GM10248 (cell line): Measurements from ENCODE around the gene KCNJ10.
"Not testable (repeated sequence)": the region's sequence is repeated elsewhere in the genome, so short reads cannot be mapped to it uniquely, and the experiment has no call there.

ENCODE experiments used
- CTCF ChIA-PET: fragments of 300-600 bp; sonication (Branson Sonifier 250); formaldehyde crosslinking; extraction: SDS; loops from one replicate; lab custom pipeline; 2021; ENCODE audit warnings: antibody characterized with exemption; lab: Yijun Ruan, JAX
- POLR2A ChIA-PET: fragments of 350-650 bp; sonication (Branson Sonifier 250); formaldehyde crosslinking; extraction: SDS; loops from one replicate; lab custom pipeline; 2020; ENCODE audit warnings: antibody characterized with exemption; lab: Yijun Ruan, JAX
- DNase-seq: peaks from one replicate; pipeline ENCODE4 v3.0.0; 2012; ENCODE audit errors: extremely low spot score
- TF ChIP-seq, protein P1 (sequence below): IDR thresholded peaks from 2 replicates; pipeline ENCODE4 v1.5.1; 2012; ENCODE audit warnings: mild to moderate bottlenecking, low read depth; ENCODE audit errors: extremely low read depth, missing control alignments, control extremely low read depth

Gene KCNJ10

DNA sequence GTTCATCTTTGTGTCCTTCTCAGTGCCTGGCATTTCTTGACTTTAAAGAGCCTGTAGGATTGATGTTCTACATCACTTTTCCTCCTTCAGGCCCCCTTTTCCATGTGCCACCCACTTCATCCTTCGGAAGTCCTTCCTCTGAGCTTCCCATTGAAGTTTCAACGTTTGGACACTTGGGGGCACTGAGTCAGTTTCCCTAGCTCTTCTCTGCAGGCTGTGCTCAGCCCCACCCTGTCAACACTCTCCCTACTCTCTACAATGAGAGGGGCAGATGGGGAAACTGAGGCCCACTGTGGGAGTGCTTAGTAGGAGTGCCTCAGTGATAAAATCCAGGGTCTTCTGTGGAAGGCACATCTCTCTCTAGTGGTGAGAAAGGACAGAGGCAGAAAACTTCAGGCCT is 11.9 kb downstream of the KCNJ10 start:
- DNase-seq, result no peak
- CTCF ChIA-PET, result interaction anchor here (1.0 to 45.2 kb wide), 6 partner anchors 9 to 319 kb away, joined by 3 to 983 read pairs (median 4); partner anchors contain the start of genes IGSF8, KCNJ10 and KCNJ9
- POLR2A ChIA-PET, result interaction anchor here (0.5 kb wide), 1 partner anchor 1984 kb away, joined by 4 read pairs; no protein-coding TSS in a partner anchor
- TF ChIP-seq, protein P1, sequence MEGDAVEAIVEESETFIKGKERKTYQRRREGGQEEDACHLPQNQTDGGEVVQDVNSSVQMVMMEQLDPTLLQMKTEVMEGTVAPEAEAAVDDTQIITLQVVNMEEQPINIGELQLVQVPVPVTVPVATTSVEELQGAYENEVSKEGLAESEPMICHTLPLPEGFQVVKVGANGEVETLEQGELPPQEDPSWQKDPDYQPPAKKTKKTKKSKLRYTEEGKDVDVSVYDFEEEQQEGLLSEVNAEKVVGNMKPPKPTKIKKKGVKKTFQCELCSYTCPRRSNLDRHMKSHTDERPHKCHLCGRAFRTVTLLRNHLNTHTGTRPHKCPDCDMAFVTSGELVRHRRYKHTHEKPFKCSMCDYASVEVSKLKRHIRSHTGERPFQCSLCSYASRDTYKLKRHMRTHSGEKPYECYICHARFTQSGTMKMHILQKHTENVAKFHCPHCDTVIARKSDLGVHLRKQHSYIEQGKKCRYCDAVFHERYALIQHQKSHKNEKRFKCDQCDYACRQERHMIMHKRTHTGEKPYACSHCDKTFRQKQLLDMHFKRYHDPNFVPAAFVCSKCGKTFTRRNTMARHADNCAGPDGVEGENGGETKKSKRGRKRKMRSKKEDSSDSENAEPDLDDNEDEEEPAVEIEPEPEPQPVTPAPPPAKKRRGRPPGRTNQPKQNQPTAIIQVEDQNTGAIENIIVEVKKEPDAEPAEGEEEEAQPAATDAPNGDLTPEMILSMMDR, result peak; percentile 18

DNA sequence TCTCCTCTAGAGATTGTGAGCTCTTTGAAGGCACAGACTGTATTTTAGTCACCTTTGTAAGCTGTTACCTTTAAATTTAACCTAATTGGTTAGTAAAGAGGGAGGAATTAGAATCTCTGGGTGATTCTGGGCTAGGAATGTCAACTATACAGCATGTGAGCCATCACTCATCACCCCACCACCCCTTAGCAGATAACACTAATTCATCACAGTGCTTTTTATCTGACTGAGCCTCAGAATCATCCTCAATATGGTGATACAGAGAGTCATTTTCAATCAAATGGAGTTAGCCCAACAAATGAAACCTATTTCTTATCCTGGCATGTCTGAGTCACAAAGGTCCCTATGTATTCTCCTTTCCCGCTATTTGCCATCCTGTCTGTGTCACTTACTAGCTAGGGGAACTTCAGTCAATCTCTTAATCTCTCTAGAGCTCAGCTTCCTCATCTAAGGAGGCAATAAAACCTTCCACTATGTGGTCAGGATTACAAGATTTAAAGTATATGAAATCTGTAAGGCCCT is 13.3 kb downstream of the KCNJ10 start:
- CTCF ChIA-PET, result interaction anchor here (6.3 to 45.2 kb wide), 2 partner anchors 11 to 28 kb away, joined by 50 to 983 read pairs; partner anchors contain the start of genes IGSF8, KCNJ10 and KCNJ9
- POLR2A ChIA-PET, result no interaction called here
- DNase-seq, result no peak
- TF ChIP-seq, protein P1, result no peak

DNA sequence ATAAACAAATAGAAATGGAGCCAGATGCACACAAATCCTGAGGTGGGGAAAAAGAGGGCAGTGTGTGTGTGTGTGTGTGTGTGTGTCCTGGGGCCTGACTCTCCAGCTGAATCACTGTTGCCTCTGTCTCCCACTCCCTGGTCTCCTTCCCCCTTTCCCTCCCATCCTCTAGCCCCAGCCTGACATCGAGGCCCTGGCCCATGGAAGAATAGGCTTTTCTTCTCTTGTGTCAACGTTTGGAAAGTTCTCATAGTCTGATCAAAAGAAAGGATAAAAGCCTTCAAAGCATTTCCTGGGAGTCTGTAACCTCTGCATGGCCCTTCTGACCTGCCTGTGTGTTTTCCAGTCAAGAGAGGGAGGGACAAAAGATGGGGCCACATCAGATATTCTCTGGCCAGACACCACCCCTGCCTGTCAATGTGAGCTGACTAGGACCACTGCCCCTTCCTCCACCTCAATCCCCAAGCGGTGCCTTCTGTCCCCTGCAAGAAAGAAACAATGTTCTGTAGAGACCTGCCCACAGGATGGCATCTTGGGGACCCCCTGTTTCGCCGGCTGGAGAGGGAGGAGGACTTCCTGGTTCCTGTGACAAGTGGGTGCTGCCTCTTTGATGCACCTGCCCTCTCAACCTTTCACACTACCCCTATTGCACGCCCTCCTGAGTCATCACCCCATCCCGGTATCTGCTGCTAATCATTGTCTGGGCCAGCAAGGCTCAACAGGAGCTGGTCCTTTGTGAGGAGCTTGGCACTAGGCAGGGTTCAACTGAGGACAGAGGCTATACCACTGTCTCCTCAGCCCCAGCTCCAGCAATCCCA is 16.2 kb downstream of the KCNJ10 start:
- CTCF ChIA-PET, result interaction anchor here (1.4 to 45.2 kb wide), 3 partner anchors 8 to 31 kb away, joined by 5 to 983 read pairs (median 50); partner anchors contain the start of genes IGSF8, KCNJ10 and KCNJ9
- DNase-seq, result no peak
- TF ChIP-seq, protein P1, result no peak
- POLR2A ChIA-PET, result no interaction called here

DNA sequence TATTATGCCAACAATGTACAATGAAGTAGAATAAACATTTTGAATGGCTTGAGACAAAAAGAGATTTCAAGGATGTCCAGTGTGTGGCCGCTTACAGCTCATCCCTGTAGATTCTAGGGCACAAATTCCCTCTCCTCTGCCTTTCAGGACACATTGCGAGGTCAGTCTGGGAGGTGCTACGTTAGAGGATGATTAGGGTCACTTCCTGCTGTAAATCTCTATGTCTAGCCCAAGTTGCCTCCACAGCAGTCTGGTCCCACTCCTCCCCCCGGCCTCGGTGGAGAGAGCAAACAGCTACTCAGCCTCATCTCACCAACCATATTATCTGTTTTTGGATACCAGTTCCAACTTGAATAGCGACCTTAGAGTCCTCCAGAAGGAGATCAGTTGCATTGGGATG is 17.0 kb downstream of the KCNJ10 start:
- TF ChIP-seq, protein P1, result no peak
- POLR2A ChIA-PET, result no interaction called here
- no peak for DNase-seq
- CTCF ChIA-PET, result interaction anchor here (0.9 to 45.2 kb wide), 3 partner anchors 10 to 45 kb away, joined by 3 to 983 read pairs (median 4); partner anchors contain the start of genes IGSF8, KCNJ10 and KCNJ9

DNA sequence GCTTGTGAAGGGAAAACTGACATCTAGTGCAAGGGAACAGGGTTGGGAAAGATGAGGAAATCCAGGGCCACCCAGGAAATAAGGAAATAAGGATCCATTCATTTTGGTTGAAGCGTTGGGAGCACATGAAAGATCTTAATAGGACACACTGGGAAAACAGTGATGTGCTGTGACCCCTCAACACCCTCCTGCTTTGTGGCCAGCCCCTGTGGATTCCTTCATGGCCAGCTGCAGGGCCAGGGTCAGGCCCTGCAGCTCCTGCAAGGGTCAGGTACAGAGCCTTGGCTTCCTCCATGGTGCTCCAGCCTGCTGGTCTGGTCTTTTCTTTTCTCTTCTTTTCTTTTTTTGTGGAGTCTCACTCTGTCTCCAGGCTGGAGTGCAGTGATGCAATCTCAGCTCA is 19.3 kb downstream of the KCNJ10 start:
- TF ChIP-seq, protein P1, result no peak
- ChIA-PET CTCF (interaction anchor here (1.6 to 45.2 kb wide), 4 partner anchors 10 to 325 kb away, joined by 3 to 983 read pairs (median 6); partner anchors contain the start of genes IGSF8, KCNJ10 and KCNJ9), POLR2A (no interaction called here)
- DNase-seq, result no peak

DNA sequence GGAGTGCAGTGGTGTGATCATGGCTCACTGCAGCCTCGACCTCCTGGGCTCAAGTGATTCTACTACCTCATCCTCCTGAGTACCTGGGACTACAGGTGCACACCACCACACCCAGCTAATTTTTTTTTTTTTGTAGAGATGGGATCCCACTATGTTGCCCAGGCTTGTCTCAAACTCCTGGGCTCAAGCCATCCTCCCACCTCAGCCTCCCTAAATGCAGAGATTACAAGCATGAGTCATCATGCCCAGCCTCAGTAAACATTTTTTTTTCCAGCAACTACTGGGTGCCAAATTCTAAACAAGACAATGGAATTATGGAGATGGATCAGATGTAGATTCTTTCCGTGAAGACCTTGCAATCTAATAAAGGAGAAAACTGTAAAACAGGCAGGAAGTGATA is 19.8 kb downstream of the KCNJ10 start:
- CTCF ChIA-PET, result interaction anchor here (1.6 to 45.2 kb wide), 3 partner anchors 11 to 326 kb away, joined by 3 to 983 read pairs (median 7); partner anchors contain the start of genes IGSF8, KCNJ10 and KCNJ9
- POLR2A ChIA-PET, DNase-seq: not testable (repeated sequence)

DNA sequence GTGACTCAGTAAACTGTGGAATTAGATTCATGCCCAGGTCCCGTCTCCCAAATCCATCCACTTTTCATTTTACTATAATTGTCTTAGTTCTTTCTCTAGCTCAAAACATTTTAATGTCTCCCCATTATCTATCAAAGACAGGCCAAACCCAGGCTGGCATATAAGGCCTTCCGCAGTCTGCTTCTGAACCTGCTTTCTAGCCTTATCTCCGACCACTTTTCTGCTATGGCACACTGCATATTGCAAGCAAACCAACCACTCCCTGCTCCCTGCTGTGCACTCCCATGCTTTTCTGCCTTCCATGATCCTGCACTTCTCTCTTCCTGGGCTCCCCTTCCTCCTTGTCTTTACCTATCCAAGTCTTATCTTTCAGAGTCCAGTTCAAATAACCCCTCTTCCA is 20.9 kb downstream of the KCNJ10 start:
- TF ChIP-seq, protein P1, result no peak
- POLR2A ChIA-PET, result no interaction called here
- DNase-seq, result no peak

More for the DNA sequence above, 20.9 kb downstream of the KCNJ10 start:
- CTCF ChIA-PET, result interaction anchor here (0.9 to 45.2 kb wide), 3 partner anchors 12 to 36 kb away, joined by 3 to 983 read pairs (median 3); partner anchors contain the start of genes IGSF8, KCNJ10 and KCNJ9
